Transverse colon (tissue), 4 donors: ENCODE results near the gene ETDC.

Experiments used
- EP300 ChIP-seq: sonication (generic); formaldehyde crosslinking; IDR thresholded peaks from one replicate; pipeline ENCODE4 v1.6.1; 2017; ENCODE audit warnings: antibody characterized with exemption, low read depth
- POLR2A ChIP-seq: fragments of 450-650 bp; IDR thresholded peaks from one replicate; pipeline ENCODE4 v1.6.1; 2016; ENCODE audit warnings: antibody characterized with exemption, mild to moderate bottlenecking, moderate library complexity
- POLR2AphosphoS5 ChIP-seq, 3 donors: sonication (generic); formaldehyde crosslinking; IDR thresholded peaks; one replicate each; pipeline ENCODE4 v1.6.1; 2016; ENCODE audit warnings: antibody characterized with exemption in 3 of 3
- TF ChIP-seq, protein P1 (sequence below), 5 experiments: fragments of 200-600 bp in 3 of 5; fragments of 450-650 bp in 2 of 5; sonication (generic) in 3 of 5; IDR thresholded peaks; 1 replicate in 2 of 5; 2 replicates in 3 of 5; pipeline ENCODE4 v1.5.1; 2016 to 2017; ENCODE audit warnings: antibody characterized with exemption in 5 of 5, inconsistent platforms in 3 of 5, mild to moderate bottlenecking in 2 of 5, moderate library complexity in 1 of 5

GRCh38 chrX:135295944-135296305 is 13.4 kb upstream of the ETDC start:
- TF ChIP-seq, protein P1, sequence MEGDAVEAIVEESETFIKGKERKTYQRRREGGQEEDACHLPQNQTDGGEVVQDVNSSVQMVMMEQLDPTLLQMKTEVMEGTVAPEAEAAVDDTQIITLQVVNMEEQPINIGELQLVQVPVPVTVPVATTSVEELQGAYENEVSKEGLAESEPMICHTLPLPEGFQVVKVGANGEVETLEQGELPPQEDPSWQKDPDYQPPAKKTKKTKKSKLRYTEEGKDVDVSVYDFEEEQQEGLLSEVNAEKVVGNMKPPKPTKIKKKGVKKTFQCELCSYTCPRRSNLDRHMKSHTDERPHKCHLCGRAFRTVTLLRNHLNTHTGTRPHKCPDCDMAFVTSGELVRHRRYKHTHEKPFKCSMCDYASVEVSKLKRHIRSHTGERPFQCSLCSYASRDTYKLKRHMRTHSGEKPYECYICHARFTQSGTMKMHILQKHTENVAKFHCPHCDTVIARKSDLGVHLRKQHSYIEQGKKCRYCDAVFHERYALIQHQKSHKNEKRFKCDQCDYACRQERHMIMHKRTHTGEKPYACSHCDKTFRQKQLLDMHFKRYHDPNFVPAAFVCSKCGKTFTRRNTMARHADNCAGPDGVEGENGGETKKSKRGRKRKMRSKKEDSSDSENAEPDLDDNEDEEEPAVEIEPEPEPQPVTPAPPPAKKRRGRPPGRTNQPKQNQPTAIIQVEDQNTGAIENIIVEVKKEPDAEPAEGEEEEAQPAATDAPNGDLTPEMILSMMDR (IDR thresholded peaks at IDR 0.05), result no peak
- TF ChIP-seq POLR2AphosphoS5 (IDR thresholded peaks at IDR 0.05), result no peak
- TF ChIP-seq POLR2A, result no peak
- no peak for TF ChIP-seq EP300
